ENCODE results near the gene DCTN3. TPM values are rescaled to one million over a fixed set of nuclear protein-coding genes. Genes with fewer than 3 reads are reported as not detected.

The DCTN3 gene
- total and polyA plus RNA-seq, 2 experiments from 2014 or later: 130 to 148 TPM

GRCh38 chr9:34653151-34654072 is 33.1 kb upstream of the DCTN3 start:
- in situ Hi-C loops (cut with MboI): no loop called here
- Histone ChIP-seq H3K27ac (peak overlapping the region; percentile 82), H3K9ac (peak overlapping the region; percentile 68), H3K9me2 (ENCODE audit: insufficient read depth) (no peaks in the 10 kb centered on the region), H3K36me3 (ENCODE audit: low read depth) (no peaks in the 10 kb centered on the region), H4K20me1 (ENCODE audit: insufficient read depth) (no peaks in the 10 kb centered on the region), H3K4me2 (ENCODE audit: unreplicated experiment) (peak overlapping the region; percentile 92), H3K9me3 (ENCODE audit: low read depth) (no peaks in the 10 kb centered on the region), H3K4me1 (ENCODE audit: insufficient read depth) (peaks cover 40% of the 10 kb centered on the region), H3F3A (ENCODE audit: insufficient read depth) (peaks cover 18% of the 10 kb centered on the region; the same call in 1 of the 2 replicates), H3K79me2 (ENCODE audit: insufficient read depth) (peaks cover under 1% of the 10 kb centered on the region; the same call in 1 of the 2 replicates), H3K4me3 (peak overlapping the region; percentile 67), H2AFZ (peak overlapping the region; percentile 74), H3K27me3 (replicated peaks; ENCODE audit: insufficient read depth) (no peaks in the 10 kb centered on the region)
- TF ChIP-seq EZH2 (IDR thresholded peaks at IDR 0.05; ENCODE audit: insufficient read depth, poor library complexity, severe bottlenecking) (no peak), EZH2phosphoT487 (IDR thresholded peaks at IDR 0.05; ENCODE audit: insufficient read depth, low read depth) (no peak)
- DNase-seq: peak; percentile 78
- WGBS, 2 experiments (ENCODE audit: low coverage in 1 of 2, low lambda C conversion rate in 2 of 2, missing lambda C conversion rate in 2 of 2): 3 to 5% methylated on average over 8 to 11 of the region's 11 CpGs

- 3 to 5% methylated on average over 5 of the region's 5 CpGs for WGBS, 2 experiments (ENCODE audit: low coverage in 1 of 2, low lambda C conversion rate in 2 of 2, missing lambda C conversion rate in 2 of 2)
- Histone ChIP-seq H2AFZ (peak overlapping the region; percentile 74), H3K27ac (peak overlapping the region; percentile 82), H3K4me2 (ENCODE audit: unreplicated experiment) (peak overlapping the region; percentile 92), H3K9ac (peak overlapping the region; percentile 68), H4K20me1 (ENCODE audit: insufficient read depth) (no peaks in the 10 kb centered on the region), H3F3A (ENCODE audit: insufficient read depth) (peaks cover 18% of the 10 kb centered on the region; the same call in 1 of the 2 replicates), H3K36me3 (ENCODE audit: low read depth) (no peaks in the 10 kb centered on the region), H3K4me3 (peak overlapping the region; percentile 67), H3K27me3 (replicated peaks; ENCODE audit: insufficient read depth) (no peaks in the 10 kb centered on the region), H3K9me2 (ENCODE audit: insufficient read depth) (no peaks in the 10 kb centered on the region), H3K79me2 (ENCODE audit: insufficient read depth) (peaks cover 8% of the 10 kb centered on the region), H3K4me1 (ENCODE audit: insufficient read depth) (peaks cover 45% of the 10 kb centered on the region), H3K9me3 (ENCODE audit: low read depth) (no peaks in the 10 kb centered on the region)
- in situ Hi-C loops (cut with MboI): no loop called here
- DNase-seq: peak; percentile 45
- TF ChIP-seq EZH2 (IDR thresholded peaks at IDR 0.05; ENCODE audit: insufficient read depth, poor library complexity, severe bottlenecking) (no peak), EZH2phosphoT487 (IDR thresholded peaks at IDR 0.05; ENCODE audit: insufficient read depth, low read depth) (no peak)
Observed at GRCh38 chr9:34652602-34653000, 32.3 kb upstream of the DCTN3 start.

- H3F3A ChIP-seq (ENCODE audit: insufficient read depth): peaks cover 18% of the 10 kb centered on the region; the same call in 1 of the 2 replicates
- peak within 1 kb of the TSS; percentile 67 for H3K4me3 ChIP-seq
- H3K36me3 ChIP-seq (ENCODE audit: low read depth): no peaks in the 10 kb centered on the region
- H3K4me1 ChIP-seq (ENCODE audit: insufficient read depth): peaks cover 51% of the 10 kb centered on the region
- no peaks in the 10 kb centered on the region for H3K9me3 ChIP-seq (ENCODE audit: low read depth)
- no peaks in the 10 kb centered on the region for H3K9me2 ChIP-seq (ENCODE audit: insufficient read depth)
- DNase-seq: peak; percentile 84
- H3K27ac ChIP-seq: peak within 1 kb of the TSS; percentile 82
- H3K4me2 ChIP-seq (ENCODE audit: unreplicated experiment): peak within 1 kb of the TSS; percentile 92
- TF ChIP-seq EZH2 (IDR thresholded peaks at IDR 0.05; ENCODE audit: insufficient read depth, poor library complexity, severe bottlenecking) (no peak), EZH2phosphoT487 (IDR thresholded peaks at IDR 0.05; ENCODE audit: insufficient read depth, low read depth) (no peak)
- peak within 1 kb of the TSS; percentile 68 for H3K9ac ChIP-seq
- no peaks in the 10 kb centered on the region for H3K27me3 ChIP-seq (replicated peaks; ENCODE audit: insufficient read depth)
- in situ Hi-C loops (cut with MboI): no loop called here
- no peaks in the 10 kb centered on the region for H4K20me1 ChIP-seq (ENCODE audit: insufficient read depth)
- H3K79me2 ChIP-seq (ENCODE audit: insufficient read depth): peaks cover 14% of the 10 kb centered on the region
- 0 to 1% methylated on average over 20 to 24 of the region's 24 CpGs for WGBS, 2 experiments (ENCODE audit: low coverage in 1 of 2, low lambda C conversion rate in 2 of 2, missing lambda C conversion rate in 2 of 2)
- peak within 1 kb of the TSS; percentile 74 for H2AFZ ChIP-seq
Observed at GRCh38 chr9:34651876-34652601, 31.7 kb upstream of the DCTN3 start, which contains the start of gene IL11RA. TSS of gene IL11RA (plus strand) at chr9:34652185. CDS start at chr9:34655218, 3,033 bp downstream.

DNA sequence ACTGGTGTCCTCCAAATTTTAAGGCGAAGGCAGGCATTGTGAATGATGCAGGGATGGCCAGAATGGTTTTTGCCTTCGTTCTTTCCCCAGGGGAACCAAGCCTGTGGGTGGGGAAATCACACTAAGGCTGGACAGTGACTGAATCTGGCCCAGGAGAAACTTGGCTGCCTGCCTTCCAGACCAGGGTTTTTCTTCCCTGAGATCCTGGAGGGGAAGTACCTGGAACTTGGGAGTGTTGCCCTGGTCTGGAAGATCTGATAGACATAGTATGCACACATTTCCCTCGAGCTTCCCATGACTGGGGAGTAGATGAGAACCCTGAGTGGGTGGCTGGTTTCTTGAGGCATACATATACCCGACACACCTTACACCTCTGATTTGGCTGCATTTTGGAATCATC is 31.0 kb upstream of the DCTN3 start:
- H3F3A ChIP-seq (ENCODE audit: insufficient read depth): peaks cover 18% of the 10 kb centered on the region; the same call in 1 of the 2 replicates
- no peaks in the 10 kb centered on the region for H3K36me3 ChIP-seq (ENCODE audit: low read depth)
- peak overlapping the region; percentile 82 for H3K27ac ChIP-seq
- no peaks in the 10 kb centered on the region for H4K20me1 ChIP-seq (ENCODE audit: insufficient read depth)
- in situ Hi-C loops (cut with MboI): no loop called here
- H3K9me2 ChIP-seq (ENCODE audit: insufficient read depth): no peaks in the 10 kb centered on the region
- H2AFZ ChIP-seq: peak overlapping the region; percentile 74
- no peaks in the 10 kb centered on the region for H3K9me3 ChIP-seq (ENCODE audit: low read depth)
- H3K27me3 ChIP-seq (replicated peaks; ENCODE audit: insufficient read depth): no peaks in the 10 kb centered on the region
- TF ChIP-seq EZH2 (IDR thresholded peaks at IDR 0.05; ENCODE audit: insufficient read depth, poor library complexity, severe bottlenecking) (no peak), EZH2phosphoT487 (IDR thresholded peaks at IDR 0.05; ENCODE audit: insufficient read depth, low read depth) (no peak)
- peak overlapping the region; percentile 68 for H3K9ac ChIP-seq
- H3K79me2 ChIP-seq (ENCODE audit: insufficient read depth): peaks cover 15% of the 10 kb centered on the region
- peaks cover 51% of the 10 kb centered on the region for H3K4me1 ChIP-seq (ENCODE audit: insufficient read depth)
- peak overlapping the region; percentile 67 for H3K4me3 ChIP-seq
- H3K4me2 ChIP-seq (ENCODE audit: unreplicated experiment): peak overlapping the region; percentile 92
- peak; percentile 75 for DNase-seq
- 36 to 37% methylated on average over 4 of the region's 4 CpGs for WGBS, 2 experiments (ENCODE audit: low coverage in 1 of 2, low lambda C conversion rate in 2 of 2, missing lambda C conversion rate in 2 of 2)

Data from GM23248 (cell line).